Gastrocnemius medialis (tissue), 4 donors: Measurements from ENCODE around the gene OS9. TPM values are rescaled to one million over a fixed set of nuclear protein-coding genes. Genes with fewer than 3 reads are reported as not detected.

ENCODE experiments used
- ATAC-seq, 2 donors: fragments of 150-250 bp; one replicate each; pipeline ENCODE4 v1.9.1; 2016
- DNase-seq, 2 donors: peaks; one replicate each; pipeline ENCODE4 v3.0.0-alpha.2; 2019
- H3K27ac ChIP-seq, 4 donors: fragments of 200-600 bp; sonication (generic); 1 replicate in 1 of 4; 2 replicates in 3 of 4; pipeline ENCODE4 v1.5.1; 2016 to 2018; ENCODE audit warnings: mild to moderate bottlenecking in 2 of 4, moderate library complexity in 1 of 4
- H3K27me3 ChIP-seq, 3 donors: fragments of 200-600 bp; sonication (generic) in 2 of 3; 1 replicate in 1 of 3; 2 replicates in 2 of 3; pipeline versions ENCODE4 v1.5.1 to v1.6.0; 2016 to 2019; ENCODE audit warnings: mild to moderate bottlenecking in 1 of 3, moderate library complexity in 1 of 3
- H3K36me3 ChIP-seq, 2 donors: fragments of 200-600 bp; sonication (generic) in 1 of 2; one replicate each; pipeline ENCODE4 v1.5.1; 2017 to 2018
- H3K4me1 ChIP-seq, 2 donors: fragments of 200-600 bp; sonication (generic) in 1 of 2; one replicate each; pipeline ENCODE4 v1.5.1; 2016 to 2017; ENCODE audit warnings: mild to moderate bottlenecking in 2 of 2
- H3K4me3 ChIP-seq, 4 donors: fragments of 200-600 bp; sonication (generic) in 3 of 4; 1 replicate in 1 of 4; 2 replicates in 3 of 4; pipeline ENCODE4 v1.5.1; 2016 to 2019; ENCODE audit warnings: mild to moderate bottlenecking in 2 of 4
- H3K9me3 ChIP-seq, 3 donors: fragments of 200-600 bp; sonication (generic) in 2 of 3; 1 replicate in 1 of 3; 2 replicates in 2 of 3; pipeline ENCODE4 v1.5.1; 2016 to 2019
- POLR2A ChIP-seq, 2 donors: fragments of 450-650 bp; IDR thresholded peaks; one replicate each; pipeline ENCODE4 v1.6.1; 2017; ENCODE audit warnings: antibody characterized with exemption in 2 of 2, mild to moderate bottlenecking in 2 of 2, moderate library complexity in 2 of 2
- in situ Hi-C, 4 donors: fragments of 200-750 bp; cut with MboI; loops; one replicate each; pipeline versions ENCODE4 v1.15.0 to v1.8.0; 2017; ENCODE audit warnings: low sequenced_read_pairs in 4 of 4
- intact Hi-C: fragments of 100-400 bp; cut with DNase I; formaldehyde crosslinking; loops from one replicate; pipeline ENCODE4 v1.15.1; 2023; ENCODE audit warnings: low total_unique reads
- total RNA-seq, 4 donors: library from RNA; depleted of rRNA; stranded (reverse); fragments of >200 nt; gene quantifications; one replicate each; pipeline versions ENCODE4 v1.1.0 to v1.2.3, GENCODE V29; 2016
- TF ChIP-seq, protein P1 (sequence below), 5 experiments: fragments of 450-650 bp in 3 of 5; fragments of 200-600 bp in 2 of 5; sonication (generic) in 2 of 5; IDR thresholded peaks in 4 of 5; conservative IDR thresholded peaks in 1 of 5; 1 replicate in 4 of 5; 2 replicates in 1 of 5; pipeline ENCODE4 v1.5.1; 2016 to 2019; ENCODE audit warnings: antibody characterized with exemption in 5 of 5, mild to moderate bottlenecking in 3 of 5, moderate library complexity in 3 of 5

Gene OS9
- total RNA-seq, 4 donors from 2014 or later, result 77.0 to 152 (median 106) TPM

GRCh38 chr12:57688931-57689330 is 5.0 kb upstream of the OS9 start:
- H3K4me1 ChIP-seq, result no peaks in the 10 kb centered on the region
- no peak overlapping the region for H3K4me3 ChIP-seq
- H3K9me3 ChIP-seq, result peaks cover 0 to 2% (median 0%) of the 10 kb centered on the region in 3 donors
- TF ChIP-seq, protein P1, sequence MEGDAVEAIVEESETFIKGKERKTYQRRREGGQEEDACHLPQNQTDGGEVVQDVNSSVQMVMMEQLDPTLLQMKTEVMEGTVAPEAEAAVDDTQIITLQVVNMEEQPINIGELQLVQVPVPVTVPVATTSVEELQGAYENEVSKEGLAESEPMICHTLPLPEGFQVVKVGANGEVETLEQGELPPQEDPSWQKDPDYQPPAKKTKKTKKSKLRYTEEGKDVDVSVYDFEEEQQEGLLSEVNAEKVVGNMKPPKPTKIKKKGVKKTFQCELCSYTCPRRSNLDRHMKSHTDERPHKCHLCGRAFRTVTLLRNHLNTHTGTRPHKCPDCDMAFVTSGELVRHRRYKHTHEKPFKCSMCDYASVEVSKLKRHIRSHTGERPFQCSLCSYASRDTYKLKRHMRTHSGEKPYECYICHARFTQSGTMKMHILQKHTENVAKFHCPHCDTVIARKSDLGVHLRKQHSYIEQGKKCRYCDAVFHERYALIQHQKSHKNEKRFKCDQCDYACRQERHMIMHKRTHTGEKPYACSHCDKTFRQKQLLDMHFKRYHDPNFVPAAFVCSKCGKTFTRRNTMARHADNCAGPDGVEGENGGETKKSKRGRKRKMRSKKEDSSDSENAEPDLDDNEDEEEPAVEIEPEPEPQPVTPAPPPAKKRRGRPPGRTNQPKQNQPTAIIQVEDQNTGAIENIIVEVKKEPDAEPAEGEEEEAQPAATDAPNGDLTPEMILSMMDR (IDR thresholded peaks at IDR 0.05 in 4 of 5, conservative IDR thresholded peaks at IDR 0.05 in 1 of 5), result no peak
- TF ChIP-seq POLR2A (IDR thresholded peaks at IDR 0.05), result no peak
- H3K27me3 ChIP-seq, result peaks cover 10 to 15% (median 11%) of the 10 kb centered on the region in 3 donors
- H3K36me3 ChIP-seq, result no peaks in the 10 kb centered on the region
- DNase-seq (no peak), ATAC-seq (no peak)
- intact Hi-C loops (no loop called here), in situ Hi-C loops (no loop called here)
- H3K27ac ChIP-seq, result no peak overlapping the region

- peaks cover 4 to 10% (median 5%) of the 10 kb centered on the region in 3 donors for H3K27me3 ChIP-seq
- H3K27ac ChIP-seq, result no peak overlapping the region
- H3K4me3 ChIP-seq, result no peak overlapping the region
- ATAC-seq, result no peak
- peaks cover 7% of the 10 kb centered on the region in 2 donors for H3K4me1 ChIP-seq
- no peak for TF ChIP-seq POLR2A (IDR thresholded peaks at IDR 0.05)
- TF ChIP-seq, protein P1 (IDR thresholded peaks at IDR 0.05 in 4 of 5, conservative IDR thresholded peaks at IDR 0.05 in 1 of 5), result no peak
- H3K9me3 ChIP-seq, result peaks cover 0 to 2% (median 0%) of the 10 kb centered on the region in 3 donors
- DNase-seq, result no peak
- in situ Hi-C loops (no loop called here), intact Hi-C loops (loop anchor here (2.0 to 10.0 kb wide), 2 partner anchors 60 to 238 kb away; partner anchors contain the start of genes B4GALNT1, GLI1 and INHBE)
- H3K36me3 ChIP-seq, result peaks cover 0 to 21% of the 10 kb centered on the region in 2 donors
Observed at GRCh38 chr12:57692500-57692899, 1.4 kb upstream of the OS9 start.

GRCh38 chr12:57693317-57693658 is 644 bp upstream of the OS9 start:
- TF ChIP-seq, protein P1 (IDR thresholded peaks at IDR 0.05 in 4 of 5, conservative IDR thresholded peaks at IDR 0.05 in 1 of 5), result no peak
- no peak for TF ChIP-seq POLR2A (IDR thresholded peaks at IDR 0.05)
- Histone ChIP-seq H3K27ac (peak overlapping the region; percentile 47 to 71 (median 59)), H3K9me3 (peaks cover 0 to 2% (median 0%) of the 10 kb centered on the region in 3 donors), H3K4me3 (peak overlapping the region; percentile 21 to 97 (median 58)), H3K36me3 (peaks cover 0 to 29% of the 10 kb centered on the region in 2 donors), H3K27me3 (peaks cover 0 to 4% (median 2%) of the 10 kb centered on the region in 3 donors), H3K4me1 (peaks cover 7% of the 10 kb centered on the region in 2 donors)
- intact Hi-C loops (loop anchor here (2.0 to 10.0 kb wide), 2 partner anchors 60 to 238 kb away; partner anchors contain the start of genes B4GALNT1, GLI1 and INHBE), in situ Hi-C loops (no loop called here)
- DNase-seq (peak in 1 of 2 donors; percentile 21), ATAC-seq (peak; percentile 1 to 4)

DNA sequence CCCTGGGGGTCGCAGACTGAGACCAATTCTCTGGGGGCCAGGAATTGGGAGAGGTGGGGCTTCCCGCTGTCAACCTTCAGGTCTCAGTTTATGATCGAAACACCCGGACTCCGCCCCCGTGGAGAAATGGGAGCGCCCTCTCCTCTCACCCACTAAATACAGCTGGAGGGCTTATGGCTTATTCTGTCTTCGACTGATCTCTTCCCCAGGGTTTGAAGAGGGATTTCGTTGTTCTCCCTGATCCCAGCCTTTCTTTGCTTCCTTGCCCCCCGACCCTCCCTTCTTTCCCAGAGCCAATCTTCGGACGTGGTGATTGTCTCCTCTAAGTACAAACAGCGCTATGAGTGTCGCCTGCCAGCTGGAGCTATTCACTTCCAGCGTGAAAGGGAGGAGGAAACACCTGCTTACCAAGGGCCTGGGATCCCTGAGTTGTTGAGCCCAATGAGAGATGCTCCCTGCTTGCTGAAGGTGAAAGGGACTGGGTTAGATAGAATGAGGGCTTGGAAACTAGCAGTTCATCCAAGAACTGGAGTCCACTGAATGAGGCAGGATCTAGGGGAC is 607 bp downstream of the OS9 start:
- intact Hi-C loops, result loop anchor here (1.0 to 10.0 kb wide), 3 partner anchors 58 to 240 kb away; partner anchors contain the start of genes CDK4, GLI1, INHBE and PIP4K2C
- H3K27ac ChIP-seq, result peak overlapping the region; percentile 77 to 90 (median 86)
- no peak for TF ChIP-seq POLR2A (IDR thresholded peaks at IDR 0.05)
- TF ChIP-seq, protein P1 (IDR thresholded peaks at IDR 0.05 in 4 of 5, conservative IDR thresholded peaks at IDR 0.05 in 1 of 5), result no peak
- DNase-seq (no peak), ATAC-seq (no peak)
- H3K36me3 ChIP-seq, result peaks cover 0 to 37% of the 10 kb centered on the region in 2 donors
- in situ Hi-C loops, result no loop called here
- no peaks in the 10 kb centered on the region for H3K27me3 ChIP-seq
- H3K4me3 ChIP-seq, result peak overlapping the region; percentile 68 to 97 (median 79)
- peaks cover 0 to 2% (median 0%) of the 10 kb centered on the region in 3 donors for H3K9me3 ChIP-seq
- peaks cover 7% of the 10 kb centered on the region in 2 donors for H3K4me1 ChIP-seq
